ENCODE results near the gene ADAM12.
"Not testable (repeated sequence)": the region's sequence is repeated elsewhere in the genome, so short reads cannot be mapped to it uniquely, and the experiment has no call there.

Gene ADAM12

DNA sequence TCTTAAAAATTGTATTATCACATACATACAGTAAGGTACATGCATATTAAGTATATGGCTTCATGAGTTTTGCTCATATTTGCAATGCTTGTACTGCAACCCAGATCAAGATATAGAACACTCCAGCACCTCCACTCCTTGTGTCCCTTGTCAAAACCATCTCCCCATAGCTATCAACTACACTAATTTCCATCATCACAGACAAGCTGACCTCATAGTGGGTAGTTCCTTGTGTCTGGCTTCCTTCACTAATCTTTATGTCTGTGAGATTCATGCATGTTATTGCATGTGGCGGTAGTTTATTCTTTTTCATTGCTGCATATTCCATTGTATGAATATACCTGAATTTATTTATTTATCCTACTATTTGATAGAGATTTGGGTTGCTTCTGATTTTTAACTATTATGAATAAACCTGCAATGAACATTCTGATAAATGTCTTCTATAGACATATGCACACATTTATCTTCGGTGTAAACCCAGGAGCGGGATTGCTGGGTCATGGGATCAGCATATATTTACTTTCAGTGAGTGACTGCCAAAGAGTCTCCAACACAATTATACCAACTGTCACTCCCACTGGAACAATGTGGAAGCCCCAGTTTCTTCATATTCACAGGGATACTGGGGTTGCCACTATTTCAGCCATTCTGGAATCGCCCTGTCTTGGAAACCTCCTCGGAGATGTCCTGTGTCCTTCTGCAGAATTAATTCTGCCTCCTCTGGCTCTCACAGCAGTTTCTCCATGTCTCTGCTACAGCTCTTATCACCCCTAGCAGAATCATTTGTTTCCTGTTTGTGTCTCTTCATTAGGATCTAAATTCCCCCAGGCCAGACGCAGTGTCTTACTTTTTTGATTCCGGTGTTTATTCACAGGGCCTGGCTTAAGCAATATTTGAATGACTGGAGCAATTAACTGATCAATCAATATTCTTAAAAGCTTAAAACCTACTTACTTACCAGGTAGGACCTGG lies 14.7 kb upstream of the ADAM12 start:
- DNase-seq (ENCODE audit: low spot score), result no peak

DNA sequence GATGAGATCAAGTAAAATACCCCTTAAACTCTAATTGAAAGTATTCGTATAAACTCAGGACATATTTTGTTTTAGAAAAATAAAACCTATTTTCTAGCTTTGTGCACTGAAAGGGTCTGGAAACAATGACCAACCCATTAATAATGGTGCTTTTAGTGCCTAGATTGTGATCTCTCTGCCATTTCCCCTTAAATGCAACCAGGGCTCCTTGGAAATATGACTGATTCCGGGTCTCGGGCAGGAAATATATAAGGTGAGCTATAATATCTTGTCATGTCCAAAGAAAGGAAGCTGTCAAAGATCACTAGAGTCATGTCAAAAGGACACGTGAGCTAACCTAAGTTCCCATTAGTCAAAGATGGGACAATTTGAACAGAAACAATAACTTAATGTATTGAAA lies 12.4 kb upstream of the ADAM12 start:
- DNase-seq (ENCODE audit: low spot score), result no peak

DNA sequence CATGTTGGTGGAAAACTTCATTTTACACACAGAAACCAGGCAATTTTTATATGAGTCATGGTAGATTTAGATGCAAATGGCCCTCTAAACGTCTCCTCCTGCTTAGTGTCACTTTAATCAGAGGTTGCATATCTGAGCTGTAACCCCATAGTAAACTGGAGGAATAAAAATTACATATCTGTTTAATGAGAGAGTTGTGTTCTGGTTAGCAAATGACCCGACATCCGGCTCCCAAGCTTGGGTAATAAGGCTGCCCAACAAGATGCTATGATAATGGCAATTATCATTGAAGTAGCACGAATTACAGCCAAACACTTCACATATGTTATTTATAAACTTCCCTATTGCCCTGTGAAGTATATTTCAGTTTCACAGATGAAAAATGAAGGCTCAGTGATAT lies 10.6 kb upstream of the ADAM12 start:
- no peak for DNase-seq (ENCODE audit: low spot score)

DNA sequence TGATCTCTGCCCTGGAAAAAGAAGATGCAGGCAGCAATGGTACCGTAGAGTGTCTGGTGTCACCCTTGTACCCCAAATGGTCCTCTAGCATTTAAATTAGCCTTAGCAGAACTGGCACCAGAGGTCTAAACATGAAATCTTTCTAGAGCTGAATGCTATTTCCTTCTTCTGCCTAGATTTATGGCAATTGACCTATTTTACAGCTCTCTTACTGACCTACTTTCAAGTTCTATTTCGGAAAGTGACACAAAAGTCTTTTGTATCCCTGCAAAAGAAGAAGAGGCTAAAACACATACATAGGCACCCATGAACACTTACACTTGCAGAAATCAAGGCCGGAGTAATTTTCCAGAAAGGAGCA lies 10.1 kb upstream of the ADAM12 start:
- DNase-seq (ENCODE audit: low spot score), result no peak

DNA sequence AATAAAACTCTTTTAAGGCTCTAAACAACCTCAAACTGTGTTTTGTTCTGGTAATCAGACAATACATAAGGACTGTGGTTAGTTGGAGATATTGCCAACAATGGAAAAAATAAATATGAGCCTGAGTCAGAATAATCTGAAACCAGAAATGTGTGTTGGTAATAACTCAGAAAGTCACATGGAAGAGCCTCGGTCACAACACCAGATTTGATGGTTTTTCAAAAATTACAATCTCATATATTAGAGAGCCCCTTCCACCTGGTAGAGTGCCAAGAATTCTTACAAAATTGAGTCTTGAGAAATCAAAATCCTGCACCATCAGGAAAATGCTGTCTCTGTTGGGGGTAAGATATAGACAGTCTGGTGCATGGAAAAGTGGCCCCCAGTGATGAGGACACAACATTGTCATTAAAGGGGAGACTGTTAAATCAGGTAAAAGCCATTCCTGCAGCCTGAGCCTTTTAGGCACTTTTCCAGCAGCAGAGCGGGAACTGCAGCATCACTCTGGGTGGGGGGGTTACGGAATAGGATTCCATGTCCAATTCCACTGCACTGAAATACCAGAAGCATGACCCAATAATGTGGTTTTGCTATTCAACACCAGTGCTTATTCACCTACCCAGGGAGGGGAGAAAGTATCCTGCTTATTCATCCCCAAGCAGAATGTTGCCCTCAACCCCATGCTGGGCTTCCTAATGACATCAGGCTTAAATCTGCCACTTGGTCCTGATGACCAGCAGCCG lies 9.5 kb upstream of the ADAM12 start:
- no peak for DNase-seq (ENCODE audit: low spot score)

DNA sequence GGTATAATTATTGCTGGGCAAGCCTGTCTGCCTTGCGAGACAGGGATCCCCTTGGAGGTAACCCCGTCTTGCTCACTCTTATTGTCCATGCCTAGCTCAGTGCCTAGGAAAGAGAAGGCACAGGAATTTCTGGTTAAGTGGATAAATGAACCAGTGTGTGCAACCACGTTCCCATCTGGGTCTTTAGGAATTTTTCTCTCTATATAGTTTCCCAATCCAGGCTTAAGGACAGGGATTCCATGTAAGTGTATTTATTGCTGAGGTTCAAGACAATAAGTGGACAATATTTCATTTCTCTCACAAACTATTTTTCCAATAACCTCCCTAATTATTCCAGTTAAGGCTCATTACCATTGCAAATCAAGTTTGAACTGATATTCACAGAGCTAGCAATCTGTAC lies 8.9 kb upstream of the ADAM12 start:
- DNase-seq (ENCODE audit: low spot score), result no peak

DNA sequence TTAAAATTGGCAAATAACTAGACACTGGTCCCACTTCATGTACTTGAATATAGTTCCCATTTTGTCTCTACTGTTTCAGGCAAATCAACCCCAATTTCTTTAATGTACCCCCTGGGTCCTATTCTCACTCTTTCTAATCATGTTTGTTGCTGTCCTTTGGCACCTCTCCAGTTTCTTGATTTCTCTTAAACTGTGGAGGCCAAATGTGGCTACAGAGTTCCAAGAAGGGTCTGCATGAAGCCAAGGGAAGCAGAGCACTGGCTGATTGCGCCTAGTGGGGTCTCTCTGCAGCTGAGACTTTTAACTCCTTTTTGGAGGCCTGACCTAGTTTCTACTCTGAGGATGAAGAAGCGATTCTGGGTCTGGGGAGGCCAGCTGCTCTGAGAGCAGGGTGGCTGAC lies 6.7 kb upstream of the ADAM12 start:
- DNase-seq (ENCODE audit: low spot score), result no peak

DNA sequence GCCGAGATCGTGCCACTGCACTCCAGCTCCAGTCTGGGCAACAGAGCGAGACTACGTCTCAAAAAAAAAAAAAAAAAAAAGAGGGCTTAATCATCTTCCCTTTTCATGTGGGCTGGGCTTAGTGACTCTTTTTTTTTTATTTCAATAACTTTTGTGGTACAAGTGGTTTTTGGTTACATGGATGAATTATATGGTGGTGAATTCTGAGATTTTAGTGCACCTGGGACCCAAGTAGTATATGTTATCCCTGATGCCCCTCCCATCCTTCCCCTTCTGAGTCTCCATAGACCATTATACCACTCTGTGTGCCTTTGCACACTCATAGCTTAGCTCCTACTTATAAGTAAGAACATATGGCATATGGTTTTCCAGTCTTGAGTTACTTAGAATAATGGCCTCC lies 4.8 kb upstream of the ADAM12 start:
- DNase-seq (ENCODE audit: low spot score), result no peak

DNA sequence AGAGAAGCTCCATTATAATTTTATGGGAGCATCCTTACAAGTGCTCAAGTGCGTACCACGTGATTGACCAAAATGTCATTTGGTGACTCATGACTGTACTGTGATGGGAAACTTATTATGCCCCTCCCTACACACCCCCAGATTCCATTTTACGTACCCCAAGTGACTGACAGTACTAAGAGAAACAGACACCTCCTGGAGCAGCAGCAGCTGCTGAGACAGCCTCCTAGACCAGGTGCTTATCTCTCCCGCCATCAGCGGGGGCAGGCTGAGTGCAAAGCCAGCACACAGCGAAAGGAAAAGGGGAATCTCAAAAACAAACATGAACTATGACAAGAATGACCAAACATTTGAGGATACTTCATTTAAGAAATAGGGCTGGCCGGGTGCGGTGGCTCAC lies 4.2 kb upstream of the ADAM12 start:
- DNase-seq (ENCODE audit: low spot score), result no peak

DNA sequence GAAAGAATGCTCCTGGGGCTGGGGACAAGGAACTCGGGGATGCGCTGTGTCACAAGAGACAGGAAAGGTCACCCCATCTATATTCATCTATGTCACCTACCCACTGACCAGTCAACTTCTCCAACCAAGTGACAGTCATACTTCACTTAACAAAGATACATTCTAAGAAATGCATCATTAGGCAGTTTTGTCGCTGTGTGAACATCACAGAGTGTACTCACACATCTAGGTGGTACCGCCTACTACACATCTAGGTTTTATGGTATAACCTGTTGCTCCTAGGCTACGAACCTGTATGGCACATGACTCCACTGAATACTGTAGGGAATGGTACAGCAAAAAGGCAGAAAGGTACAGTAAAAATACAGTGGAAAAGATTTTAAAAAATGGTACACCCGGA lies 3.8 kb upstream of the ADAM12 start:
- no peak for DNase-seq (ENCODE audit: low spot score)

DNA sequence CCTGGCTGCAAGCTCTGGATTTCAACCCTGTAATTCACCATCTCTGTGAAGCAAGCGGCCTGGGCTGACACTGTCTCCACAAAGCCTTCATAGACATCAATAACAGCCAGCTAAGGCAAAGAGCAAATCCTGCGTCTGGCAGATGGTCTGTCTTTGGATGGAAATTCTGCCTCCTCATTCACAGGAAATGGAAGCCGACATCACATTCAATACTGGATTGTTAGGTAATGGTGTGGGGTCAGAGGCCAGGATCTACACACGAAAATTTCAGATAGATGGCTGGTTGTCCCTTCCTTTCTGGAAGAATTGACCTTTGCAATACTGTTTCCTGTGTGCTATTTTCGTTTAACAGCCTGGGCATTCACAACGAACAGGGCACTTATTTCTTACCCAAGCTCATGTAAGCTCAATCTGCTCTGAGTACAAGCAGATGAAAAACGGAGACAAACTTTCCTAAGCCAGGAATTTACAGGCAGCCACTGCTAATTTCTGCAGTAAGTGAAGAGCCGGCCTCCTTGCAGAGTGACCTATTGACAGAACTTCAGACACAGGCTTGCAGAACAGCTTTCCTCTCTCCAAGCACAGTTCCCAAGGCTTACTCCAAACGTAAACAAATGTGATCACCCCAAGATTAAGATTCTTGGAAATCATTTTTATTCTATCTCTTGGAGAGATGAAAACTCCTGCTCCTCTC lies 3.1 kb upstream of the ADAM12 start:
- no peak for DNase-seq (ENCODE audit: low spot score)

DNA sequence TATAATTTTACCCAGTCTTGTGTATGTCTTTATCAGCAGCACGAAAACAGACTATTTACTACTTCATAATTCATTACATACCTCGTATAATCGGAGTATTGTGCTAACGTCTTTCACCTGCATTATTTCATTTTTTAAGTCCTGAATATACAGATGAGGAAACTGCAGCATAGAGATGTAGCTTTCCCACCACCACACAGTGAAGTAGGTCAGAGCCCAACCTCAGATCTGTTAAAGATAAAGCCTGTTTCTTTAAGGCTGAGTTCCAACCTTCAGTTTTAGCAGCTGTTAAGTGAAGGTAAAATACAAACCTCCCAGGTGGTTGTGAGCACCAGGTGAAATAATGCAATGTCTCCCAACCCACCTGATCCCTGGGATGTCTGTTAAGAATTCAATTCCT lies 2.0 kb upstream of the ADAM12 start:
- DNase-seq (ENCODE audit: low spot score), result no peak

DNA sequence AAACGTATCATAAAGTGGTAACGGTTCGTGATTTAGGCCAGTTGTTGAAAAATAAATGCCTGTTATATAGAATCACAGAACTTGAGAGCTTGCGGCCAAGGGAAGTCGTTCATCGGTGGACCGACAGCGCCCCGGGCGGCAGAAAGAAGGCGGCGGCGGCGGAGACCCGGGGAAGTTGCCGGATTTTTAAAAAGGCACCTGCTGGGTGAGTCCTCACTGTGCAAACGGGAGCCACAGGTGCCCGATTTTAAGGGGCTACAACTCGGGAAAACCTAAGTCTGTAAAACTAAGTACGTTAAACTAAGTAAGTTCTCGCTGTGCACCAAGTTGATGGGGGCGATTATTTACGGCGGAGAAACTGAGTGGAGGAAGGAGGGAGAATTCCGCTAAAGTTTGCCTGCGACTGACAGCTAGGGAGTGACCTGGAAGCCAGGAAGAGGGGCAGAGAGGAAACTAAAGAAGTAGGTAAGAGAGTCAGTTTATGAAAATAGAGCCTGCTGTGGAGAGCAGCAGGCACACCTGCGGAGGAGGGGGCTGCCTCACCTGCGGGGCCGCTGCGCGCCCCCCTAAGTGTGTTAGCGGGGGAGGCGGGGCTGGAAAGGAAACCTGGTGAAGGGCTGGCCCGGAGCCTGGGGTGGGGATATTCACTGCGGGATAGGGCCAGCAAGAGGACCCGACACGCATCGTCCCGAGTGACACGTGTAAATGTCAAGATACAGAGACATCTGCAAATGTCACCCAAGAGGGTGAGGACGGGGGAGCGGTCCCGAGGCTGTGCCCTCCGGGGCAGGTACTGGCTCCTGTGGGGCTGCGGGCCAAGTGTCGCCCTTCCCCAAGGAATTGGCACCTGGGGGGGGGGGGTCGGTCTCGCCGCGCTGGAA lies 996 bp downstream of the ADAM12 start:
- DNase-seq (ENCODE audit: low spot score), result peak; percentile 69

DNA sequence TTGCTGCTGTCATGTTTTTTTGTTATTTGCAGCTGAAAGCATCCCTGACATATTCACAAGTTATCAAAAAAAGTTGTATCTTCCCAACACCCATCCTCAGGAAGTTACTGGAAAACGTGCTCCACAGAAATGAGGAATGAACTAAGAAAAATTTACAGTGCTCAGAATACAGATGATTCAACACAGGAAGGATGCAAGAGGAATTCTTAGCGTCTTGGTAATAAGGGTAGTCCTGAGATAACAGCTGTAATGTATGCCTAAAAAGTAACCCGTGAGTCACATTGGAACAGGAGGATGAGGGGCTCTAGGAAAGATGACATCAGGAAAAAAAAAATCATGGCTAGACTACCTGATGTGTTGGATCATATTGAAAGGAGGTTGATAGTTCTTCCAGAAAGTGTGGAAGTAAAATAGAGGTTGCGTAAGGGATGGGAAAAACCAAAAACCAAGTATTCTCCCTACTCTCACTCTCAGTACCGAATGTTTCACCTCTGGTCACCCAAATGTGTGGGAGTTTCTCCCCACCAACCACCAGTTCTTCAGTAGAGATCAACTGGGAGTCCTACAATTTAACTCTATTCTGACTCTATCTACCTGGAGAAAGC lies 3.9 kb downstream of the ADAM12 start:
- DNase-seq (ENCODE audit: low spot score), result no peak

DNA sequence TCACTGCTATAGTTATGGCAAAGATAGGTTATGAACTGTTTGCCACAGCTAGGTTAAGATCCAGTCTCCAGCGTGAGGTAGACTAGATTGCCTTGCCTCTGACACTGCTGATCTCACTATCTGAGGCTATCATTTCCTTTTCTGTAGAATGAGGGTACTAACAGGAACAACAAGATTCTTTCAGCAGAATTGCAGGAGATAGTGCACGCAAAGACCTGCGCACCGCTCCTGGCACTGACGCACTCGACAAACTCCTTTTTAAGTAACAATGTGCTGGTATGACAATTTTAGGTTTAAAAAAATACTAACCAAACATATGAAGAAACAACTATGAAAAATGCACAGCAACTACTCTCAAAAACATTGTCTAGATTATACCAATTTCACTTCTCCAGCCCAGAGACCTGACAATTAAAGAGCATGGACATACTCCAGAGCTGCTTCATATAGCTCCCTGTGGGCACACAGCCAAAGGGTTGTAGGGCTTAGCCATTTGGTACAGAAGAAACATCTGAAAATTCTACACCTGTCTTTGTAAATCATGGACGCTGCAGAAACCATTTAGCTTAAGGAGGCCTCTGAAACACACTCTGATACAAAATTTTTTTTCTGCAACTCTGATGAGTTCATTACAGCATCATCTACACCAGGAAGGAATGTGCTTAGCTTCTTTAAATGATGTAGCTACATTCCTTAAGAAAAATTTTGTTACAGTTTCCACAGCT lies 7.8 kb downstream of the ADAM12 start:
- no peak for DNase-seq (ENCODE audit: low spot score)

DNA sequence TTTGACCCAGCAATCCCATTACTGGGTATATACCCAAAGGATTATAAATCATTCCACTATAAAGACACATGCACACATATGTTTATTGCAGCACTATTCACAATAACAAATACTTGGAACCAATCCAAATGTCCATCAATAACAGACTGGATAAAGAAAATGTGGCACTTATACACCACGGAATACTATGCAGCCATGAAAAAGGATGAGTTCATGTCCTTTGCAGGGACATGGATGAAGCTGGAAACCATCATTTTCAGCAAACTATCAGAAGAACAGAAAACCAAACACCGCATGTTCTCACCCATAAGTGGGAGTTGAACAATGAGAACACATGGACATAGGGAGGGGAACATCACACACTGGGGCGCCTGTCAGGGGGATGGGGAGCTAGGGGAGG lies 9.1 kb downstream of the ADAM12 start:
- not testable (repeated sequence) for DNase-seq (ENCODE audit: low spot score)

DNA sequence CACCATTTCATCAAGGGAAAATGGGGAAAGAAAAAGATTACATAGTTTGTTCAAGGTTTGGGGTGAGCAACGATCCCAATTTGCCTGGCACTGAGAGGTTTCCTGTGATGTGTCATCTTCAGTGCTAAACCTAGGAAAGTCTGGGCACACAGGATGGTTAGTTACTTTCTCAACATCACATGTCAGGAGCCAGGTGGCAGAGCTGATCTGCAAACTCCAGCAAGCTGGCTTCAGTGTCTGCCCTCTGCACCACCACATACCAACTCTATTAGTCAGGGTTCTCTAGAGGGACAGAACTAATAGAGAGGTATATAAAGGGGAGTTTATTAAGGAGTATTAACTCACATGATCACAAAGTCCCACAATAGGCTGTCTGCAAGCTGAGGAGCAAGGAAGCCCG lies 11.3 kb downstream of the ADAM12 start:
- DNase-seq (ENCODE audit: low spot score), result no peak

DNA sequence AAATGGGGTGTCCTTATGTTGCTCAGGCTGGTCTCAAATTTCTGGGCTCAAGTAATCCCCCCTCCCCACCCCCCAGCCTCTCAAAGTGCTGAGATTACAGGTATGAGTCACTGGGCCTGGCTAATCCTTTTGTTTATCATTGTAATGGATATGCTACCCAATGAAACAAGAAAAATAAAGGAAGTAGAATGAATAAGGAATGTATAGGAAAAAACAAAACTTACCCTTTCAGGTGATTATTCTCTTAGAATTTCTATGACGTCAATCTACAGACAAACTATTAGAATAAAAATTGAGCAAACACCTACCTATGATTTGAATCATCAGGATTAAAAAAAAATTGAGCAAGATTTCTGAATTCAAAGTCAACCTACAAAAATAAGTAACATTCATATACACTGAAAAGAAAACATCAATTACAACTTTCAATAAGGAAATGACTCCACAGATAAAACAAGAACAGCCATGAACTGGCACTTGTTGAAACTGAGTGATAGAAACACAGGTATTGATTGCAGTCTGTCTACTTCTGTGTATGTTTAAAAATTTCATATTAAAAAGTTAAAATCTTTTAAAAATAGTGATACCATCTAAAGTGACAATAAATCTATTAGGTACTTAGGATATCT lies 12.2 kb downstream of the ADAM12 start:
- no peak for DNase-seq (ENCODE audit: low spot score)

DNA sequence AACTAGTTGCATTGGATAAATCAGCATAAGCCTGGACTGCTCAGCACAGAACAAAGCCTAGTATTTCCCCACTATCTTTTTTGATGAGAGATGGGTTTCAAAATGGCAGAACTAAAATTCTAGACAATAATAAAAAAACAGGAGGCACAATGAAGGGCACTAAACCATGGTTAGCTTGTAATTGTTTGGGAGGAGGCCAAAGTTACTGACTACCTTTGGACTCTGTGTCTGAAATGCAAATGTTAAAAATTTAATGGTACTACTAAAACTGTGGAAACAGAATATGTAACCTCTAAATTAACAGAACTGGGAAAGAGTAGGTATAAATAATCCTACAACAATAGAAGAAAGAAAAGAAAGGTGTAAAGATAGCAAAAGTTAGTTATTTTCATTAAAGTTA lies 13.0 kb downstream of the ADAM12 start:
- DNase-seq (ENCODE audit: low spot score), result no peak

DNA sequence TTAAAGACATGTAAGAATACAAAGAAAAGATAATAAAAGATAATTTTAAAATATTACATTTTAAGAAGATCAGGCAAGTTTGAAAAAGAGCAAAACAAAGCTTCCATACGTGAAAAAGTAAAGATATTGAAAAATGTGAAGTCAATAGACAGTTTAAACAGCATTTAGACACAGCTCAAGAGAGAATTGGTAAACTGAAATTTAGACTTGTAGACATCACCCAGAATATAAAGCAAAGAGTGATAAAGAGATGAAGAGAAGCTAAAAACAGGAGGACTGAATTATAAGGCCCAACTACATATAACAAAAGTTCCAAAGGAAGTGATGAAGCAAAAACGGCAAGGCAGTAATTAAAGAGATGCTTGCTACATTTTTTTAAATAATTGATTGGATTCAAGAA lies 13.8 kb downstream of the ADAM12 start:
- no peak for DNase-seq (ENCODE audit: low spot score)
